Fibroblast of skin of right quadriceps (primary cell): Measurements from ENCODE around the gene RLN2.

Source experiments
- DNase-seq: peaks from one replicate; pipeline ENCODE4 v3.0.0-alpha.2; 2013

Gene RLN2

DNA sequence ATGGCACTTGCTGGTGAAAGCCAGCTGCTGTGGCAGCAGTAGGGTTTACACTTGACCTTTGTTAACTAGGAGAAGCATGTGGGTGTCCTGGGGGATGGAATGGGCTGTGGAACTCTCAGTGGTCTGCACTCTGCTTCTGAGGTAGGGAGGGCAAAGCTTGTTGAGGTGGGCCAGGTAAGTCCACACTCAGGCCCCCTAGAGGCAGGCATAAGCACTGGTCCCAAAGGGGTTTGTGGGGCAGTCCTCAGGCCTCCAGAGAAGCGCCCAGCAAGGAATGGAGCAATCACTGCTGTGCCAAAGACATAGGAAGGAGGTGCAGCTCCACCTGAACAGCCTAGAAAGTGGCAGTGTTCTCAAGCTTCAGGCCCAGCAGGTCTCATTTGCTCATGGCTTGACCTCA is 38.6 kb downstream of the RLN2 start:
- DNase-seq, result no peak

DNA sequence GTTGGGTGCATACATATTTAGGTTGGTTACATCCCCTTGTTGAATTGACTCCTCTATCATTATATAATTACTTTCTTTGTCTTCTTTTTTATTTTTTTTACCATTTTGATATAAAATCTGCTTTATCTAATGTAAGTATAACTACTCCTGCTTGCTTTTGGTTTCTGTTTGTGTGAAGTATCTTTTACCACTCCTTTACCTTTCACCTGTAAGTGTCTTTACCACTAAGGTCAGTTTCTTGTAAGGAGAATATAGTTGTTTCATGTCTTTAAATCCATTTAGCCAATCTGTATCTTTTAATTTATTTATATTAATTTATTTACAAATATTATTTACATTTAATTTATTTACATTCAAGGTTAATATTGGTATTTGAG is 40.3 kb downstream of the RLN2 start:
- no peak for DNase-seq

- DNase-seq, result peak; percentile 7
Measured at GRCh38 chr9:5263351-5264218, 40.9 kb downstream of the RLN2 start.
